Activated CD4-positive, alpha-beta T cell treated with anti-CD3 and anti-CD28 coated beads, Interleukin-2, amount 50 U/mL, for 16 hours (primary cell): ENCODE results near the gene ARHGEF2.

Source experiments
- DNase-seq: peaks from one replicate; pipeline ENCODE4 v3.0.0-alpha.2; 2020

The ARHGEF2 gene

GRCh38 chr1:155970531-155971167 is 7.7 kb downstream of the ARHGEF2 start:
- peak; percentile 39 for DNase-seq

- no peak for DNase-seq
Observed at GRCh38 chr1:155969377-155969791, 9.0 kb downstream of the ARHGEF2 start.

- DNase-seq = no peak
Observed at GRCh38 chr1:155968670-155969069, 9.7 kb downstream of the ARHGEF2 start.

- DNase-seq = no peak
Observed at GRCh38 chr1:155968051-155968400, 10.3 kb downstream of the ARHGEF2 start.

- DNase-seq = no peak
Observed at GRCh38 chr1:155967341-155968050, 10.9 kb downstream of the ARHGEF2 start.

GRCh38 chr1:155966750-155967149 is 11.6 kb downstream of the ARHGEF2 start:
- no peak for DNase-seq

GRCh38 chr1:155966135-155966534 is 12.2 kb downstream of the ARHGEF2 start:
- DNase-seq = no peak

- no peak for DNase-seq
Observed at GRCh38 chr1:155964193-155964592, 14.2 kb downstream of the ARHGEF2 start.

GRCh38 chr1:155962599-155963211 is 15.6 kb downstream of the ARHGEF2 start:
- no peak for DNase-seq

GRCh38 chr1:155961937-155962336 is 16.4 kb downstream of the ARHGEF2 start:
- DNase-seq = peak; percentile 40

- DNase-seq = no peak
Observed at GRCh38 chr1:155960081-155960745, 18.1 kb downstream of the ARHGEF2 start.

GRCh38 chr1:155957411-155957915 is 20.9 kb downstream of the ARHGEF2 start:
- no peak for DNase-seq

GRCh38 chr1:155954645-155955044 is 23.7 kb downstream of the ARHGEF2 start:
- no peak for DNase-seq

- no peak for DNase-seq
Observed at GRCh38 chr1:155952505-155952890, 25.8 kb downstream of the ARHGEF2 start.

GRCh38 chr1:155951753-155952504 is 26.4 kb downstream of the ARHGEF2 start:
- DNase-seq = no peak

GRCh38 chr1:155950829-155951228 is 27.5 kb downstream of the ARHGEF2 start:
- no peak for DNase-seq

GRCh38 chr1:155947741-155948140 is 30.6 kb downstream of the ARHGEF2 start:
- no peak for DNase-seq

GRCh38 chr1:155947292-155947691 is 31.1 kb downstream of the ARHGEF2 start:
- DNase-seq = no peak

GRCh38 chr1:155946633-155947219 is 31.6 kb downstream of the ARHGEF2 start:
- no peak for DNase-seq

- DNase-seq = no peak
Observed at GRCh38 chr1:155944444-155944799, 33.9 kb downstream of the ARHGEF2 start.

GRCh38 chr1:155942578-155943141 is 35.7 kb downstream of the ARHGEF2 start:
- DNase-seq = no peak
